ENCODE measurements around the gene FLOT2.
A peak's percentile ranks its signal among the peaks of the same experiment; 100 is the strongest.
"Not testable (repeated sequence)": the region's sequence is repeated elsewhere in the genome, so short reads cannot be mapped to it uniquely, and the experiment has no call there.

The FLOT2 gene

DNA sequence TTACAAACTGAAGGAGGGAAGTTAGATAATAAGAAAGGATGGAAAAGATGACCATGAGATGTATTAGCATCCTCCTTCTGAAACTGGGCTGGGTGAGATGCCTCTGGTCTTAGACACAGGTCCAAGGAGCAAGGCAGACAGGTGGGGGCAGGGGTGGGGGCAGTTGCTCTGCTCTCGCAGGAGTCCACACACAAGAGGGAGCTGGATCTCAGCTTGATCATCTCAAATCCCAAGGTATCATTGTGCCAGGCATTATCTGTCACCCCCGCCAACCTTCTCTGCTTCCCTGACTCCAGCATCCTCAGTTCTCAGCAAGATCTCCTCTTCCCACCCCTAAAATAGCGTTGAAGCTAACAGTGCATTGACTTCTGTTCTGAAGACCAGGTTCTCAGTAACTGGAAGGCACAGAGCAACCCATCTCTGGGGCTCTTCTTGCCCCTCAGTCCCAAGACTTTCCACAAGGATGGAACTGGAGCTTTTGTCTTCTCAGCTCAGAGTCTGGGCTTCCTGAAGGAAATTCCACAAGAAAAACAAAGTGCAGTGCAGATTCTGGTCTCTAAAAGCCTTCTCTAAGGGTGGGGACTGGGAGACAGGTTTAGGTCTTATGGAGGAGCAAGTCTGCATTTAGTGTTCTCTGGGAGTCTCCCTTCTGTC lies 1.6 kb downstream of the FLOT2 start:
- no peak for DNase-seq

DNA sequence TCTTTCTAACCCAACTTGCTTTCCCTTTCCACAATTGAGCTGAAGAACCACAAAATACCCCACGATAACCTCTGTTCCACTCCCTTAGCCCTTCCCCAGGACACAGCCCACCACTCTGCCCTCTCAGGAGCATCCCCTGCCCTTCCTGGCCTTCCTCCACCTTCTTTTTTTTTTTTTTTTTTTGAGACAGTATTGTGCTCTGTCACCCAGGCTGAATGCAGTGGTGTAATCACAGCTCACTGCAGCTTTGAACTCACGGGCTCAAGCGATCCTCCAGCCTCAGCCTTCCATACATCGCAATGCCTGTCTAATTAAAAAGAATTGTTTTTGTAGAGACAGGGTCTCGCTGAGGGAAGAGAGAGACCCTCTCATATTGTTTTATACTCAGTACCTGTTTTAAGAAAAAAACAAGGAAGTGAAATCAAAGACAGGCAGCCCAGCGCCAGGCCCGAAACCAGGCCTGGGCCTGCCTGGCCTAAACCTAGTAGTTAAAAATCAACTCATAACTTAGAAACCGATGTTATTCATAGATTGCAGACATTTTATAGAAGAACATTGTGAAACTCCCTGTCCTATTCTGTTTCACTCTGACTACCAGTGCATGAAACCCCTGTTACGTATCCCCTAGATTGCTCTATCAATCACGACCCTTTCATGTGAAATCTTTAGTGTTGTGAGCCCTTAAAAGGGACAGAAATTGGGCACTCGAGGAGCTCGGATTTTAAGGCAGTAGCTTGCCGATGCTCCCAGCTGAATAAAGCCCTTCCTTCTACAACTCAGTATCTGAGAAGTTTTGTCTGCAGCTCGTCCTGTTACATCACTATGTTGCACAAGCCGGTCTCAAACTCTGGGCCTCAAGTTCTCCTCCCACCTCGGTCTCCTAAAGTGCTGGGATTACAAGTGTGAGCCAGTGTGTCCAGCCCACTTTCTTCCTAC lies 4.0 kb downstream of the FLOT2 start:
- not testable (repeated sequence) for DNase-seq

DNA sequence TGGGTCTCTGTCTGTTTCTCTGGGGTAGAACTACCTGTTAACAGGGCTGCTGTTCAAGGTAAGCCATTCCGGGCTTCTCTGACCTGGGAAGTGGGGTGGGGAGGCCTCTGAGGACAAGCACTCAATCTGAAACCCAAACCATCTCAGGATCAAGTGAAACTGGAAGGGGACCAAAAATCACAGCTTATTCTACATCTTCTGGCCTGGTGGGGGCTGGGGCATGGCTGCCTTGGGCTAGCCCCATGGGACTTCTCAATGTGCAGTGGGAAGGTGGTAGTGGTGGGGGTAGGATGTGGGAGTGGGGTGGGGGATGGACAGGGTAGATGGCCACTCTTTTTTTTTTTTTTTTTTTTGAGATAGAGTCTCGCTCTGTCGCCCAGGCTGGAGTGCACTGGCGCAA lies 5.5 kb downstream of the FLOT2 start:
- no peak for DNase-seq

DNA sequence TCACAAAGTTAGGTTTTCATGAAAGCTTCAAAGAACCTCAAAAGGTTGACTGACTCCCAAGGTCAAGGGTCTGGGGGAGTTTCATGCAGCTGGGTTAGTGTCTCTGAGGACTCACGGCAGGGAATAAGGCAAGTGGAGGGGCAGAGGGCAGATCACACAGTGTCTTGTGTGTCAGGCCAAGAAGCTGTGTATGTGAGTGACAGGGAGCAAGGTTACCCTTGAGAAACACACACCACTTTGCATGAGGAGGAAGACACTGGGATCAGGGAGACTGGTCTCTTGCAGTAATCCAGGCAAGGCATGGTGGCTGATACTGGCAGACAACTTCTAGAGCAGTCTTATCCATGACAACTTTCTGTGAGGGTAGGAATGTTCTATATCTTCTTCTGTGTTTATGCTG lies 6.3 kb downstream of the FLOT2 start:
- DNase-seq, result no peak

DNA sequence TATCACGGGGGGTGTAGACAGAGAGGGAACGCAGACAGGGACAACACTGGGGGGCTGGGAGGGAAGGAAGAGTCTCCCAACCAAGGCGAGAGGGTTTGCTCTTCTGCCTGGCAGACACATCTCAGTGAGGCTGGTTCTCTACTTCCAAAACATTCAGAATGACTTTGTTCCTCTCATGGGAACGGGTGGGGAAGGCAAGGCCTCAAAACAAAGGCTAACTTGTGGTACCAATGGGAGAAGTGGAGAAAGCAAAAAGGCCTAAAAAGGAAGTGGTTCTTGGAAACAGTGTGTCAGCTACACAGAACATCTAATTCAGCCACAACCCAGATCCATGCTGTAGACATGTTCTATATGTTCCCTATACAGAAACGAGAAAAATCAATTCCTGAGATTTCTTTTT lies 7.5 kb downstream of the FLOT2 start:
- DNase-seq, result no peak

DNA sequence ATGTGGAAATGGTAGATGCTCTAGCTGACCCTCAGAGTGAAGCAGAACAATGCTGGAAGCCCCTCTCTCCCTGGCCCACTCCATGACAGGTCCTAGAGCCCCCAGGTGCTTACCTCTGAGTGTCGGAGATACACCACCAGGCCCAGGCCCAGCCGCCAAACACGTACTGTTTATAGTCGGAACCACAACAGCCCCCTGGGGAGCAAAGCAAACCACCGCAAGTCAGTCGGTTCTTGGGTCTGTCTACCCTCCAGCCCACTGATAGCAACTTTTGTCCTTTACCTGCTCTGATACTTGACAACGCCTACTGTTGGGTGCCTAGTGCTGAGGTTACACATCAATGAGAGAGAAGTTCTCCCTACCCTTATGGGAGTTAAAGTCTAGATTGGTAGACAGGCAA lies 8.7 kb downstream of the FLOT2 start:
- DNase-seq, result no peak

DNA sequence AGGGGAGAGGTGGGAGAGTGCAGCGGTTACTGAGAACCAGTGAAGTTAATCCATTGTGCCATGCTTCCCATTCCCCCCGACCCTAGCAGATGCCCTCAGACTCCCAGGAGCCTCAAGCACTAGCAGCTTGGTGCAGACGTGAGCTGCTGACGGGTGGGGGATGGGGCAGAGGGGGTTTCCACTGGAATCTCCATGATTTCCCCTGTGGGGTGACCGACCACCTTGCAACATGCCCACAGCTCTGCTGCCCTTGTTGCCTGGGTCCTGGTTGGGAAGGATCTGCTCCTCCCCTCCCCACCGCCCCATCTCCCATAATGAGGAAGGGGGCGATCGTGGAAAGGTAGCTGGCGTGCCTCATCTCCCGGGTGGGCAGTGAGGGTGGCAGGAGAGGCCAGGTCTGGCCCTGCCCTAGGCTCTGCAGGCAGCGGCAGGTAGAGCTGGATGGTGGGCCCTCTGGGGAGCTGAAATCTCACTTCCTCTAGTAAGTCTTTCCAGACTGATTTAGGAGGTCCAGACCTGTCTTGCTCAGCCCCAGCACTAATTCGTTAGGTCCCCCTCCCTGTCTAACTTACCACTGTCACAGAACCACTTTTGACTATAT lies 9.6 kb downstream of the FLOT2 start:
- no peak for DNase-seq

DNA sequence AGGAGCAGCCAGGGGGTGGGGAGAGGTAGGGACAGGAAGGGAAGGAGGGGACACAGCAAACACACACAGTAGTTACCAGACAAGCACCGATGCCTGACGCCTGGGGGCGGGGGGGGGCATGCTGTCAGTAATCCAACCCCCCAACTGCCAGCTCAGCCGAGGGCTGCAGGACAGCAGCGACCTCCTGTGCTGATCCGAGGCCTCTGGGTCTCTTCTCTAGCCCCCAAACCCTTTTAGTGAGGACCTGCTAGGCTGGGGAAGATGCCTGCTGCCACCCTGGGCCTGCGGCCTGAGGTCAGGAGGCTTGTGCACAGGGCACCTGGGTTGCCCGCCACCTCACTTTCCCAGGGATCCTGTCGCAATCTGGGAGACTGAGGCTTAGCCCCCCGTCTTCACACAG lies 11.6 kb downstream of the FLOT2 start:
- DNase-seq, result peak; percentile 7 to 15

DNA sequence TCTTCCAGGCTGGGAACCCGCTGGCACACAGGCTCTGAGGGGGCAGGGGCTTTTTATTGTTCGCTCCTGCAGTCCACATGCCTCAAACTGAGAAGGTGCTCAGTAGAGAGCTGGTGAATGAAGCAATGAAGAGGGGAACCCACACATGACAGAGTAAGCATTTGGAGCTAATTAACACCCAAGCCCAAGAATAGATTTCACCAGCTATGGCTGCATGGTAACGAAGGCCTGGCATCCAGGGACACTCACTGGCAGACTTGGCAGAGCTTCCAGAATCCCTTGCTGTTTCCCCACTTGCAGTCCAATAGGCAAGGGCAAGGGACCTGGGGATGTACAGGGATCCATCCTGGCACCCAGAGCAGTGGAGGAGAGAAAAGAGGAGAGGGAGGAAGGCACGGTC lies 12.2 kb downstream of the FLOT2 start:
- DNase-seq, result no peak

DNA sequence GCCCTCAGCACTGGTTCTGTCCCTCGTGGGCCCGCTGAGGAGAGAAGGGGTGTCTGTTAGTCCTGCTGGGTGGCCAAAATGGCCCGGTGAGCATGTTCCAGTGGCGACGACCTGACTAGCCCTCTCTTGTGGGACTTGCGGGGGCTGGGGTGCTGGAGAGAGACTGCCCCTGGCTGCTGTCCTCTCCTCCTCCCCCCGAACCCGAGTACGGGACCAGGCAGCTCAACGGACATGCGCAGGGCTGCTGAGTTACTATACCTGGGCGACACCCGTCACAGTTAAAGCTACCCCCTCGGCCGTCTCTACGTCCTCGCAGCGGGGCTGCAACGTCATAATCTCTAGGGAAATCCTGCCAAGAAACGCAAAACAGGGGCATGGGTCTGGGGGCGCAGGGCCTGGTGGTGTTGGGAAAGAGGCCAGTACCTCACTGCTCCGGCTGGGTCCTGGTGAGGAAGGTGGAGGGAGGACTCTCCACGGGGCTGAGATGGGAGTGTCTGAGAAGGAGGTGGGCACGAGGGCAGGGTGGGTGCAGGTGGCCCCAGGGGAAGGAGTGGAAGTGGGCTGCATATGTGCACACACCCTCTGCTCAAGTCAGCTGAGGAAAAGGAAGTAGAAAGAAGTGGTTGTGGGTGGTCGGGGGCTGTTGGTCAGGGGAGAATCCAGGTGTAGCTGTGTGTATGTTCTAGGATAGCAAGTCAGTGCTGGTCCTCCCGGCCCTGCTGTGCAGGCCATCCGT lies 13.4 kb downstream of the FLOT2 start:
- no peak for DNase-seq

DNA sequence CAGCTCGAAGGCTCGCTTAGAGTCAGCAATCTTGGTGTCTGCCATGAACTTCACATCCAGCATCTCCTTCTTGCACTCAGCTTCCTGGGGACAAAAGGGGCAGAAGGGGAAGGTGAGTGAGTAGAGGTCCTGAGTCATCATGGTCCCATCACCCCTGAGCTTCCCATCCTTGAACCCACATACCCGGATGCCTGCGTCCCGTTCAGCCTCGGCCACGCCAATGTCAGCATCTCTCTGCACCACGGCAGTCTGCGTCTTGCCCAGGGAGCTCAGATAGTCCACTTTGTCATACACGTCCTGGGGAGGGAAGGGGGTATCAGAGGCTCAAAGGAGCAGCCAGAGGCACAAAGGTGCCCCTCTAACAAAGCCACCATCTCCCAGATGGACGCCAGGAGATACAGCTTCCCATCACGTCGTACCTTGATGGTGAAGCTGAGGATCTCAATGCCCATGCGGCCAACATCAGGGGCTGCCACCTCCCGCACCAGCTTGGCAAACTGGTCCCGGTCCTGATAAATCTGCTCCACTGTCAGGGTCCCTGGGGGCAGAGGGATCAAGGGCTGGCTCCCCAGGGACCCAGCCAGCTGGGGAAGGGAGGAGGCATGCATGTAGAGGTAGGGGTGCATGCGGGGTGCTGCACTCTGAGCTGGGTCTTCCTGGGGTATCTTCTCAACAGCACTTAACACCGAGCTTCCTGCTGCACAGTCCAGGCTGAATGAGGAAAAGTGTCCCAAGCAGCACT lies 15.2 kb downstream of the FLOT2 start:
- no peak for DNase-seq

DNA sequence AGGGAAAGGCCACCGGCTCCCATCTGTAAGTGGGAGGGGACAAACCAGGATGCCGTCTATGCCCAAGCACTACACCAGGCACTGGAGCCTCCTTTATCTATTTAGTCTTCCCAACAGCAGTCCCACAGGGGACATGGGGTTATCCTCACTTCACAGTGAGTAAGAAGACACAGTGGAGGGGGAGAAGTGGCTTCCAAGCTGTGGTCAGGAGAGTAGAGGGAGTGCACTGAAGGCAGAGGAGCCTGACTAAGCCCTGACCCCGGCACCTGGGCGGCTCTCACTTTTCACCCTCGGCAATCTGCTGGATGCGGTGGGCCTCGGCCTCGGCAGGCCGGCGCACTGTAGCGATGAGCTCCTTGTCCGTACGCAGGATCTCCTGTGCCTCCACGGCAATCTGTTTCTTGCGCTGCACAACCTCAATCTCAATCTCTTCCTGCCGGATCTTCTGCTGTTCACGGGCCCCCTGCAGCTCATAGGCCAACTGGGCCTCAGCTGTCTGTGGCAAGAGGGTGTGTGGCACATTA lies 15.9 kb downstream of the FLOT2 start:
- DNase-seq, result no peak

DNA sequence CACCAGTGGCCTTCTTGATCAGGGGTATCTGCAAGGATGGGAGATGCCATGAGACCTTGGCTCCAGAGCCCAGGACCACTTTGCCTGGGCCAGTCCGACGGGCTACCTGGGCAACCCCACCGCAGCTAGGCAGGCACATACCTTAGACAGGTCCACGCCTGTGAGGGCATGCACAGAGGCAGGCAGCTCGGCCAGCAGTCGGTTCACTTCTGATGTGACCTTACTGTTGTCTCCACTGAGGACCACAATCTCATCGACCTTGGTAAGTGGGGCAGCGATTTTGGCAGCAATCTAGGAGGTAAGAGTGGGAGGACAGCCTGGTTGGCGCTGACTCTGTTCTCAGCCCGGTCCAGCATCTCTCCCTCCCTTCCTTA lies 17.0 kb downstream of the FLOT2 start:
- DNase-seq, result no peak

DNA sequence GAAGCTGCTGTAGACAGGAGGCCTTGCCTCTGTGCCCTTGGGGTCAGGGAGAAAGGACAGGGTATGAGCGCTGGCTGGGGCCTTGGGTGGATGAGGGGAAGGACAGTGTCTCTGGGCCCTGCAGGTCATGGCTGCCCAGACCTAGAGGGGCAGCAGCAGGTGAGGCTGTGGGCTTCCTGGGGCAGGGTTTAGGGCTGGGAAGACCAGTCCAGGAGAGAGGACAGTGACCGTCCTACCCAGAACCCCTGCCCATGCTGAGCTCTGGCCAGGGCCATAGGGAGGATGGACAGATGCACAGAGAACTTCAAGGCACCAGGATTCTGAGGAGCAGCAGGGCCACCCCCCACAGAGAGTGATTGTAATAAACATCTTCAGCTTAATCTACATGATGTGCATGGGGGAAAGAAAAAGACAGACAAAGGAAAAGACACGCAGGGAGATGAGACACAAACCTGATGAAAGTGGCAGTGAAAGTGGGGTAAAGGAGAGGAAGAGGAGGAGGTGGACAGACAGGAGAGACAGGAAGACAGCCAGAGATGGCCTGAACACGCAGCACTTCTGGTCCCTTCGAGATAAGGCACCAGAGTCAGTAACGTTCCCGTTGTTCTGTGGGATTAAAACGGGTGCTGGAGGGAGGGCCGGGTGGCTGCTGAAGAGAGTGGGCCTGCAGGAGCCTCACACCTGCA lies 17.5 kb downstream of the FLOT2 start:
- no peak for DNase-seq

DNA sequence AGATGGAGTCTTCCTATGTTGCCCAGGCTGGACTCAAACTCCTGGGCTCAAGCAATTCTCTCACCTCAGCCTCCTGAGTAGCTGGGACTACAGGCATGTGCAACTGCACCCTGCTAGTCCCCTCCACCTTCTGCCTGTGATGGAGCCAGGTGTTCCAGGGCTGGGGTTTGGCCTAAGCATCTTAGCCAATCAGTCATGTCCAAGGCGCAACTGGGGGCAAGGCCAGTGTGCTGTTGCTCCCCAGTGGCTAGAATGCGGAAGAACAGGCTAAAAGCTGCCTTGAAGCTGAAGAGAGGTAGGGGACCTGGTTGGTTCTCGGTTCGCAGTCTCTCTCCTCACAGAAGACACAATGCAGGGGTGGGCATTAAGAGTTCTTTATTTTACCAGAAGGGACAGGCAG lies 18.6 kb downstream of the FLOT2 start:
- peak; percentile 19 to 56 for DNase-seq

DNA sequence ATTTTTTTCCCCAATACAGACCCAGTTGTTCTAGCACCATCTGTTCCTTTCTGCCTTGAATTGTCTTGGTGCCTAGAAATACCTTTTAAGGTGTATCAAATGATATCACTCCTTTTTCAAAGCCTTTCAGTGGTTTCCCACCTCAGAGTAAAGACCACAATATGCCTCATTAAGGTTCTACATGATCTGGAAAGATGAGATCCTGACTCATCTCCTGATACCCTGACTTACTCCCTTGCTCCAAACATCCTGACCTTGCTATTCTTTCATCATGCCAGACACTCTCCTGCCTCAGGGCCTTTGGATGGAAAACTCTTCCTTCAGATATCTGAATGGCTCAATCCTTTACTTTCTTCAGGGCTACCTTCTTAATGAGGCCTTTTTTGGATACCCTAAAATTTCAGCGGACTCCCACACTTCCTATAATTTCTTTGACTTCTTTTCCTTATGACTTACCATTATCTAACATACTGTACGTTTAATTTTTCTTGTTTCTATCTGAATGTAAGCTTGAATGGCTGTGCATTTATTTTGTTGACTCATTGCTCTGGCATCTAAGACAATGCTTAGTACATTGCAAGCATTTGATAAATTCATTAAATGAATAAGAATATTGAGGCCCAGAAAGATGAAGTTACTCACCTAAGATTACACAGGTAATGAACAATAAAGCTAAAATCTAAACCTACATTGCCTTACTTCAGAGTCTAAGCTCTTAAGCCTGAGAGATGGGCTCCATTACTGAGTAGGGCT lies 19.2 kb downstream of the FLOT2 start:
- no peak for DNase-seq

DNA sequence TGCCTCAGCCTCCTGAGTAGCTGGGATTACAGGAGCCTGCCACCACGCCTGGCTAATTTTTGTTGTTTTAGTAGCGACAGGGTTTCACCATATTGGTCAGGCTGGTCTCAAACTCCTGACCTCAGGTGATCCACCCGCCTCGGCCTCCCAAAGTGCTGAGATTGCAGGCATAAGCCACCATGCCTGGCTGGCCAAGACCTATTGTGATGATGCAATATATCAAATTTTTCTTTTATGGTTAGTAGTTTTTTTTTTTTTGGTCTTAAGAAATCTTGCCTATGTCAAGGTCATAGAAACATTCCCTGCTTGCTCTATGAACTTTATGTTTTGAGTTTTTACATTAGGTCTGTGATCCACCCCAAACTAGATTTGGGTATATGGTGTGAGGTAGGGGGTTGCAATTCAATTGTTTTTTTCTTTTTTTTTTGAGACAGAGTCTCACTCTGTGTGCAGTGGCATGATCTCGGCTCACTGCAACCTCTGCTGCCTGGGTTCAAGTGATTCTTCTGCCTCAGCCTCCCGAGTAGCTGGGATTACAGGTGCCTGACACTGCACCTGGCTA lies 20.3 kb downstream of the FLOT2 start:
- DNase-seq, result not testable (repeated sequence)

DNA sequence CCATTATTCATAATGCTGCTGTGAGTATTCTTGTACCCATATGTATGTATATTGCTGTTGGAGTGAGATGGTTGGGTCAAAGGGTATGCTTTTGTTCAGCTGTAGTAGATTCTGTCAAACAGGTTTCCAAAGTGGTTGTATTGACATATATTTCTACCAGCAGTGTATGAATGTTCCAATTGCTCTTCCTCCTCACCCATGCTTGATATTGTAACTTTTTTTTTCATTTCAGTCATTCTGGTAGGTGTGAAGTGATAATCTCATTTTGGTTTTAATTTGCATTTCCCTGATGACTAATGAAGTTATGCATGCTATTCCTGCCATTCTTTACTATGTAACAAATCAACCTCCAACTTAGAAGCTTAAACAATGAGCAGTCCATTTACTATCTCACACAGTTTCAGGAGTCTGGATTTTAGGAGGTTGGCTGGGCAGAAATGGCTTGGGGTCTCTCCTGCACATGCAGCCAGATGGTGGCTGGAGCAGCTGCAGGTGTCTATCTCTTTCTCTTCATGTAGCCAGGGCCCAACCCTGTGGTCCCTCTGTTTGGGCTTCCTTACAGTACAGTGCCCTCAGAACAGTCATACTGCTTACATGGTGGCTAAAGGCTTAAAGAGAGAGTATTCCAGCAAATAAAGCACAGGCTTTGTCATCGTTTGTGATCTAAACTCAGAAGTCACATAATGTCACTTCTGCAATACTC lies 21.5 kb downstream of the FLOT2 start:
- no peak for DNase-seq

DNA sequence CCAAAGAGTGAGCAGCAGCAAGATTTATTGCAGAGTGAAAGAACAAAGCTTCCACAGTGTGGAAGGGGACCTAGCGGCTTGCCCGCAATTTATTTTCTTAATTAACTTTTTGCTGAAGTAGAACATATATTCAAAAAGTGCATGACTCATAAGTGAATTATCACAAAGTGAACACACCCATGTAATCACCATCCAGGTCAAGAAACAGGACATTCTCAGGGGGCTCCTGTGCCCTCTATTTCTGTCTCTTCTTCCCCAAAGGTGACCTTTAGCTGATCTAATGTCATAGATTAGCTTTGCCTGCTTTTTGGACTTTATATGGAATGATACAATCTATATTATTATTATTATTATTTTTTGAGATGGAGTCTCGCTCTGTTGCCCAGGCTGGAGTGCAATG lies 22.8 kb downstream of the FLOT2 start:
- no peak for DNase-seq

DNA sequence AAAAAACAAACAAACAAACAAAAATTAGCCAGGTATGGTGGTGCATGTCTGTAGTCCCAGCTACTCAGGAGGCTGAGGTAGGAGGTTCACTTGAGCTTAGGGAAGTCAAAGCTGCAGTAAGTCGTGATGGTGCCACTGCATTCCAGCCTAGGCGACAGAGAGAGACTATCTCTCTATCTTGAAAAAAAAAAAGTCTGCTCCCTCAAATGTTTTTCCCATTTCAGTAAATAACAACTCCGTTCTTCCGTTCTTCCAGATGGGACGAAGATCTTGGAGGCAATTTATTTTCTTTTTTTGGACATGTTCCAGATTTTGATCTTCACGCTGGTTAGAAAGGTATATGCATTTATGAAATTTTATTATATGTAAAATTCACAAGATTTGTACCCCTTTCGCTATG lies 23.7 kb downstream of the FLOT2 start:
- no peak for DNase-seq

Data from NCI-H2081 (cell line).